Fibroblast of skin of right quadriceps (primary cell): ENCODE measurements around the gene CPPED1.

ENCODE experiments used
- DNase-seq: peaks from one replicate; pipeline ENCODE4 v3.0.0-alpha.2; 2013

CPPED1 gene

DNA sequence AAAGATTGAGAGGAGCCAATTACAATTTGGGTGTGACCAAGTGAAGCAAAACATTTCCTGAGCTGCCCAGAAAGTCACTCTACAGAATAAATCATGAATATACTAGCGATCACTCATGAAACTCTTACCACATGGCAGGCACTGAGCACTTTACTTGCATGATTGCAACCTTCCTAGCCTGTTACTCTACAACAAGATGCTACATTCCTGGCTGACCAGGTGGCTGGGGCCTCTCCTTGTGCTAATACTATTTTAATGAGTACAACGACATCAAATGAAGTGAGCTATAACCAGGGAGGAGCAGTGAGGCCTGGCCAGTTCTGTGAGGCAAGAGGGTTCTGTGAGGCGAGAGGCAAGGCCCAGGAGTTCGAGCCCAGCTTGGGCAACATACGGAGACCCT is 75.2 kb downstream of the CPPED1 start:
- no peak for DNase-seq

DNA sequence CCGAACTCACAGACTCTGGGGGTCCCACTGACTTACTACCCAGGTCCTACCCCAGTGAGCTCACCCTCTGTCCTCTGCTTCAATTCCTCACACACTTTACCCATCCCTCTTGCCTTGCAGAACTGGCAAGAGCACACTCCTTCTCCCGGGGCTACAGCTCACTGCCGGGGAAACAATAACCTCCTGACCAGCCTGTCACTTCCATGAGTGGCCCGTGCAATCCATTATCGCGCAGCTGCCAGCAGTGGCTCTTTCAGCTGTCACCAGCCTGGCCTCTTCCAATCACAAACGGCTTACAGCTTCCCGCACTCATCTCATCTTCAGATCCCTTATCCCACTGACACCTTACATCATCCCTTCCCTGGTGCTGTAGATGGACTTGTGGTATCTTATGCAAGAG is 79.5 kb downstream of the CPPED1 start:
- DNase-seq = no peak

DNA sequence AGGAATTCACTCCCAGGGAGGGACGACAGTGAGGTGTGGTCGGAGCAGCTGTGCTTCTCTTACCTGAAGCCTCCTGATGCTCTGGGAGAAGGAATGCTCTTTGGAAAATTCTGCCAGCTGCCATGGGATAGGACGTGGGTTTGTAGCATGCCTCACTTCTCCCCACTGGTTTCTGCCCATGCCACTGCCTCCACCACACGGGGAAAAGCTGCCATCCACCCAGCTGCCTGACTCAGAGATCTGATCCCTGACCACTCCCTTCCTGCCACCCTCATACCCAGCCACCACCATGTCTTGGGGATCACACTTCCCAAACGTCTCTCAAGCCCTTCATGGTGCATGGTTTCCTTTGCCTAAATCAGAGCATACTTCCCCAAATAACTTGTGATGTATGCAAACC is 80.0 kb downstream of the CPPED1 start:
- DNase-seq = no peak

DNA sequence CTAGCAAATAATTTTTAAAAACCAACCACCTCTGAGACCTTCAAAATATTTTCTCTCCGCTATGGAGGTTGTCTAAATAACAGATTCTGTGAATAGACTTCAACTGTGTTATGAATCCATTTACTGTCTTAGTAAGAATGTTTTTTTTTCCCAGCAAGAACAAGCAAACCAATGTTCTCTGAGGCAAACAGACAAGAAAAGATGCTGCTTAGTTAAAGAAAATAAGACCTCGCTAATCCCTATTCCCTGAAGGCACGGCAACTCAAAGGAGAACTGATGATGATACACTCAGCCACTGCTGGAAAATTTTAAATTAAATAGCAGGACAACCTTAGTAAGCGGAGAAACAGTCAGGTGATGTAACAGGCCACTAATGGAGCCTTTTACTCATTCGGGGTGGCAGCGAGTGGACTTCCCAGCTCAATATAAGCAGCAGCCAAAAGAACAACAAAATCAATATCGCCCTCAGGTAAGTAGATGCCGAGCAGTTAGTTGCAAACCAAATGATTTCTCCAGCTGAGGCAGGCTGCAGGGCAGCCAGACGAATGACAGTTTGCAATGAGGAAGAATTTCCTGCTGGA is 81.8 kb downstream of the CPPED1 start:
- no peak for DNase-seq

DNA sequence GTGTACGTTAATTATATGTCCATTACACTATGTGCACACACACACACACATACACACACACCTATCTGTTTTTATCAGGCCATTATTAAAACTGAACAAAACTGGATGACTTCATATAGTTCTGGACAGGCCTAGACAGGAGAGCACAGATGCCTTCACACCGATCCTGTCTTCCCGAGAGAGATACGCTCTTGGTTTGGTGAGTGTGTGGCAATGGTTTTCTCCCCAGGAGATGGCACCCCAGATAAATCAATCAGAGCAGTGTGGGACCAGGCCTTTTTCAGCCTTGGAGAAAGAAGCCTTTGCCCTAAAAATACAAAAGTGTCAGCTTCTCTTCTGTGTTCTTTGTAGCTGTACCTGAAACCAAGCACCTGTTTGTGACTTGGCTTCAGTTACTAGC is 83.7 kb downstream of the CPPED1 start:
- DNase-seq = no peak

DNA sequence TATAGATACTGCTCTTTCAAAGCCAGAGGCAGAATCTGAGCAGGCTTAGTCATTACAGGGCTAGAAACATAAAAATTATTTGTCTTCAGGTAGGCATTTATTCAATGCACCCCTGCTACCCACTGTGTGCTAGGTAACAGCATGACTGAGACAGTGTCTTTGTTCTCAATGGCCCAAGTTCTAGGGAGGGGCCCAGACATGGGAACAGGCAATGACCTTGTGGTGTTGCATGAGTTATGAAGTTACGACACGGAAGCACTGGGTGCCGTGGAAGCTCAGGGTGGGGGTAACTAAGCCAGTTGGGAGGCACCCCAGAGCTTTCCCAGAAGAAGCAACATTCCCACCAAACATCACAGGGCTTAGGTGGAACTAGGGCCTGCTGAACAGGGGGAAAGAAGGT is 87.0 kb downstream of the CPPED1 start:
- no peak for DNase-seq

DNA sequence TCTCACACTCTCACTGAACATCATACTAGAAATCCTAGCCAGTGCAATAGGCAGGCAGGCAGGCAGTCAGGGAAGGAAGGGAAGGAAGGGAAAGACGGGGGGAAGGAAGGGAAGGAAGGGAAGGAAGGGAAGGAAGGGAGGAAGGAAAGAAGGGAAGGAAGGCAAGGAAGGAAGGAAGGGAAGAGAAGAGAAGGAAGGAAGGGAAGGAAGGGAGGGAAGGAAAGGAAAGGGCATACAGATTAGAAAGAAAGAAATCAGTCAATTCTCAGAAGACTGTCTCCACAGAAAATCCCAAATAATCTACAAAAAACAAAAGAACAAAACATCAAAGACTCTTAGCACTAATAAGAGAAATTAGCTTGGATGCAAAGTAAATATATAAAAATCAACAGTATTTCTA is 93.9 kb downstream of the CPPED1 start:
- no peak for DNase-seq

DNA sequence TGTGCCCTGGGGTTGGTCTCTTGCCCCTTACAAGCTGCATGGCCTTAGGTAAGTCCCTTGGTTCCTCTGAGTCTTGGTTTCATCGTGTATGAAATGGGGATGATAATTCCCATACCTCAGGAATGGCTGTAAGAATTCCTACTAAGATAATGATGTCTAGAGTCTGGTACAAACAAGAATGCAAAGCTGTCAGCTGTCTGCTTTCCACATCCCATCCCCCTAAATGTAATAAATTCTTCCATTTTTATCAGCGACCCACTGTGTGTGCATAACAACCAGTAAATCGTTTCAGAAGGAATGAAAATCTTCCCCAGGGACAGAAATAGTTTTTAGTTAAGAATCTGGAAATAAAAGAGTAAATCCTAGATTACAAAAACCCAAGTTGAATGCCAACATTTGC is 95.4 kb downstream of the CPPED1 start:
- peak; percentile 28 for DNase-seq

DNA sequence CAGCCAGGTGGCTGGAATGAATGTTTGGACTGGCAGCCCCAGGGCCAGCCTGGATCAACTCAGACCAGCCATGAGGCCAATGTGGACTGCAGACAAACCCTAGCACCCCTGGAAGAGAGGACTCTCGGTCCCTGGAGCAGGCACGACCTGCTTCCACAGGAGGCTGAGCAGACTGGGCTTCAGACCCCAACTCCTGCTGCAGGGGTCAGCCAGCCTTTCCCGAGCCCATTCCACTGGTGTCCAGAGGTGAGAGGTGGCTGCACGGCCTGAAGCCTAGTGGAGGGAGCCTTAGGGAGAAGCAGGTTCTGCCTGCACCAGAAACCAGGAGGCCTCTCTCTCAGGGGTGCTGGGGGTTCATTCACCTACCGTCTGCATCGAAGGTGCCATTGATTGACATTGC is 97.1 kb downstream of the CPPED1 start:
- DNase-seq = no peak

DNA sequence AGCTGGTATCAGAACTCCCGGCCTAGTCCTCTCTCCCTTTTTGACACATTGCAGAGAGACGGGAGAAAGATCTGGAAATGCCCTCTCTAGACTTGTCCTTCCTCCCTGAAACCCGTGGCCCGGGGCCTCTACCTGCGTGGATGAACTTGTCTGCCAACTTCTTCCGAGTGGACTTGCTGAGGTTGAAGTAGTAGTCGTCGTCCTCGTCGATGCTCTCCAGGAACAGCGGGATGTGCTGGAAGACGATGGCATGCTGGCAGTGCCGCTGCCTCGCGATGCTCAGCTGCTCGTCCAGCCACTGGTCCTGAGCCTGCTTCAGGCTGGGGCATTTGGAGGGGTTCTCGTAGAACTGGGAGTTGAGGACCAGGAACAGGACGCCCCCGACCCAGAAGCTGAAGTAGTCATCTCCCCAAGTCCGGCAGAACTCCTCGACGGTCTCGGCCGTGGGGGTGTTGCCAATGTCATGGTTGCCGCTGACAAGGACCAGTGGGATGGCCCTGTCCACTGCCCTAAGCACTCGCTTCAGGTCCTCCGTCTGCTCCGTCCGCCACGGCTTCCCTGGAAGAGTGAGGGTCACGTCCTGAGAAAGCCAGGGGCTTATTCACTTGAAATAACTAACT is 99.1 kb downstream of the CPPED1 start:
- DNase-seq = no peak

DNA sequence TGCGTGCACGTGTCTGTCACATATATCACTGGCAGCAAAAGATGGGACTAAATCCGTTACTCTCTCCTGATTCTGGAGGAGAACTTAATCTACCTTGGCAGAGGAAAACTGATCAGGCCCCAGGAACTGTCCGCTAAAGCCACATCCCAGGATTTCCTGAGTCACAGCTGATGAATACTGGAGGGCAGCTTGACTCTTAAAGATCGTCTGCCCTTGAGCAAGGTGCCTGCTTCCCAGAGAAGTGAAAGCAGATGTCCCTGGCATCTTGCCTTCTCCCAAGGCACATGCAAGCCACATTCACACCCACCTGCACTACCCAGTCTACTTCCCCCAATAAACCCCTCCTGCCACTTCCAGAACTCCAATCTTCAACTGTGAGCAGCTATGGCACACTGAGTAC is 99.8 kb downstream of the CPPED1 start:
- DNase-seq = no peak

DNA sequence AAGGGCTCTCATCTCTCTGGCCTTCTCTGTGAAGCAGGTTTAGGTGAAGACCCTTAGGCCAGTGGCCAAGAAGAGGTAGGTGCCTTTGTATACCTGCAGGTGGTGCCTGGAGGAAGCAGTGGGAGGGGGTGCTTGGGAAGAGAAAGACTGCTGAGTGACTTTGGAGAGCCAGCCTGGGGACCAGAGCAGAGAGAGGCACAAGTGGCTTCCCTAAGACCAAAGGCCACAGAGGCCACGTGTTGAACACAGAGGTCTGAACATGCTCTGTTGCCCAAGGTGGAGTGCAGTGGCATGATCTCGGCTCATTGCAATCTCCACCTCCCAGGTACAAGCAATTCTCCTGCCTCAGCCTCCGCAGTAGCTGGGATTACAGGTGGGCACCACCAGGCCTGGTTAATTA is 103.5 kb downstream of the CPPED1 start:
- no peak for DNase-seq

DNA sequence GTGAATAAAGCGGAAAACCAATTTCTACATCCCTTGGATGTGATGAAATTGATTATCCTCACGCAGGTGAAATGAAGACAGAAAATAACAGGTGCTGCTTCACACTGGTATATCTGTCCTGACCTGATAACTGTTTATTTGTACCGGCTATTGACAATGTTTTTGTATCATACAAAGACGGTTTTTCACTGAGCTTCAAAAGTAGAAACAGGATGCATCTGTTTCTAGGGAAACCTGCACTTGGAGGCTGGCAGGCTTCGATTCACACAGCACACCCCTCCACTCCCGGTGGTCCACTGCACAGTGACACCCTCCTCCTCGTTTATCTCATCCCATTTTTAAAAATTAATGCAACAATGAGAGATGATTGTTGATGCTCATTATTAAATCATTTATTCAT is 104.5 kb downstream of the CPPED1 start:
- DNase-seq = no peak

DNA sequence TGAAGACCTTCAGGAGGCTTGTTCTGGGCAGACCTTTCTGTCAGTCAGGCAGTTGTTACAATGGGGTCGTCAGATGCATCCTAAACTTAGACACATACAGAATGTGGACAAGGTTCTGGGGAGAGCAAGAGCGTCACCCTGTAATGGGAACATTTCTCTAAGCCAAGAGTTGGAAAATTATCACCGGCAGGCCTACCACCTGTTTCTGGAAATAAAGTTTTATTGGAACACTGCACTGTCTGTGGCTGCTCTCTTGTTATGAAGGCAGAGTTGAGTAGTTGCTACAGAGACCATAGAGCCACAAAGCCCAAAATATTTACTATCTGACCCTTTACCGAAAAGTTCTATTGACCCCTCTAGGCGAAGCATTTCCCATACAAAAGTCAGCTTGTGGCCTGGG is 106.2 kb downstream of the CPPED1 start:
- no peak for DNase-seq

DNA sequence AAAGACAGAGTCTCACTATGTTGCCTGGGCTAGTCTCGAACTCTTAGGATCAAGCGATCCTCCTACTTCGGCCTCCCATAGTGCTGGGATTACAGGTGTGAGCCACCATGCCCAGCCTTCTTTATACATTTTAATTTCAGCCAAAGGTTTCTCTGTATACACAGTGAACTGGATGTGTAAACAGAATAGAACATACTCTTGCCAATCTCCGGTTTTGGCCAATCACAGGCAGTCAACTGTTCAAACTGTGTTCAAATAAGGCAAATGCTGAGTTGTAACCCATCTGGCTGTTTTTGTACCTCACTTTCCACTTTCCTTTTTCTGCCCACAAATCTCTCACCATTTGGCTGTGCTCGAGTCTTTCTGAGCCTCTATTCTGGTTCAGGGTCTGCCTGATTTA is 108.2 kb downstream of the CPPED1 start:
- DNase-seq = no peak

DNA sequence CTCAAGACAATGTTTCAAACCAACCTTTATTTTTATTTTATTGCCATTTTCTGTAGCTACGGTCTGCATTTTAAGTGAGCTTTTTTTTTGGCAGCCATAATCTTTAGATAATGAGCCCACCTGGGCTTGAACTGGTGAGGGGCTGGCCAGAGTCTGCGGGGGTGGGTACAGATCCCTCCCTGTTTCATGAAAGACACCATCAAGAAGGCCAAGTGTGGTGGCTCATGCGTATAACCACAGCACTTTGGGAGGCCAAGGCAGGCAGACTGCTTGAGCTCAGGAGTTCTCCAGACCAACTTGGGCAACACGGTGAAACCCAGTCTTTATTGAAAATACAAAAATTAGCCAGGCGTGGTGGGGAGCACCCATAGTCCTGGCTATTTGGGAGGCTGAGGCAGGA is 113.7 kb downstream of the CPPED1 start:
- no peak for DNase-seq

DNA sequence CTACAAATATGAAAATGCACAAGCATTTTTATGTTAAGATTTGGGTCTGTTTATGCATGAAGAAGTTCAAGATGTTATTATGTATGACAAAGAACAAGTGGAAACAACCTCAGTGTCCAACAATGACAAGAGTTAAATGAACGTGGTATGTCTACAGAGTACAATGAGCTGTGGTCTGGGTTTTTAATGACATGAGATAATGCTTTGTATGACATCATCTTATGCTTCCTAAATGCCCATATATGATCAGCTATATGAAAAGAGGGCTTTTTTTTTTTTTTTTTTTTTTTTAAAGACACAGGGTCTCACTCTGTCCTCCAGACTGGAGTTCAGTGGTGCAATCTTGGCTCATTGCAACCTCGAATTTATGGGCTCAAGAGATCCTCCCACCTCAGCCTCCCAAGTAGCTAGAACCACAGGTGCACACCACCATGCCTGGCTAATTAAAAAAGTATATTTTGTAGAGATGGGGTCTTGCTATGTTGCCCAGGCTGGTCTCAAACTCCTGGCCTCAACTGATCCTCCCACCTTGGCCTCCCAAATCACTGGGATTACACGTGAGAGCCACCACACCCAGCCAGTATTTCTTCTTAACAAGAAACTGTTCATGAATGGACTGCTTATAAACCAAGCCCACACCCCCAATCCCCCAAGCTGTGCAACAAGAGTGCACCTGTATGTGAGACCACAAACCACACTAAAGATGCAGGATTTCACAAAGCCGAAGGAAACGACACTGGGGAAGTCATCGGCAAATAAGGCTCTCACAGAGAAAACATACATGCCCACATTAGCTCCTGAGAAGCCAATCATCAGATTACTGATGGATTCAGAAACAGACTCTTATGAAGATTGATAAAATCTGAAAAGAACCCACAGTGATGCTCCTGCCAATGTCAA is 114.5 kb downstream of the CPPED1 start:
- DNase-seq = no peak

DNA sequence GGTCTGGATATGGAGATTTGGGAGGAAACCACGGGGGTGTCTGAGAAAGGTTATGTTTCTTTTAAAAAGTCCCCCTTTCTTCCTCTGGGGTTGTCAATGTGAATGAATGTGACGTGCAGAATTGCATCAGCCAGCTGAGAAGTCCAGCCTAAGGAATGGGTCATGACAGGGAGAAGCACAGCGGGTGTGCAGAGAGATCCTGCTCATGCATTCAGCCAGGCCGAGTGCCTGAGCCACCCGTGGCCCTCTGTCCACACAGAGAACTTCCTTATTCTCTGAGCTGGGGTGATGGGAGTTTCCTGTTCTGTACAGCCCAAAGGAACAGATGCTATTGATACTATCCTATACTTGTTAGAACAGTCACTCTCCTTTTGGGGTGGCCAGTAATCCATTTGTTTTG is 117.9 kb downstream of the CPPED1 start:
- no peak for DNase-seq

DNA sequence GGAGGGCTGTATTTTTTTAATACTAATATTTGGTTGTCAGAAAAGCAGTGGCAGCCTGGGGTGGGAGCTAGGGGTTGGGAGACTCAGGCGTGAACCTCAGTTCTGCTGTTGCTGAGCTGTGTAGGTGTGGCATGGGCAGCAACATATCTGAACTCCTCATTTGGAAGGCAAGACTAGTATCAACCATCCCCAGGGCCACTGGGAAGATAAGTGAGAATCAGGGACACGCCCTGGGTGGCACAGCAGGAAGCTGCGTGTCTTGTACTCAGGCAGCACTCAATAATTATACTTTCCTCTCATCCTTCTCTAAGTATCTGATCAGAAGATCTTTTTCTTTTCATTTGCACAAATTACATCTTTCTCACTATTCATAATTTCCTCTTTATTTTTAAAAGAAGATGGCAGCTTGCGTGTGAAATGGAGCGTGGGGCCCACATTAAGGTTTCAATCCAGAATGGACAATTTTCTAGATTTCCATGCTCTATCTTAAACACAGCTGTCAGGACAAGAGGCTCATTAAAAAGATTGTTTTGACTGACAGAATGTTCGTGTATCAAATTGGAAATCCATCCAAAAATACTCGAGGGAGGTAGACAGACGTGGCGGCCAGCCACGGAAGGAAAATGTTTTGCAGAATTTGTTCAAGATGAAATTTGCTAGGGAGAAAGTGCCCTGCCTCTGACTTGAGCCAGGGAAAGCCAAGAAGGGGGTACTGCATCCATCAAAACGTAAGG is 121.1 kb downstream of the CPPED1 start:
- no peak for DNase-seq

DNA sequence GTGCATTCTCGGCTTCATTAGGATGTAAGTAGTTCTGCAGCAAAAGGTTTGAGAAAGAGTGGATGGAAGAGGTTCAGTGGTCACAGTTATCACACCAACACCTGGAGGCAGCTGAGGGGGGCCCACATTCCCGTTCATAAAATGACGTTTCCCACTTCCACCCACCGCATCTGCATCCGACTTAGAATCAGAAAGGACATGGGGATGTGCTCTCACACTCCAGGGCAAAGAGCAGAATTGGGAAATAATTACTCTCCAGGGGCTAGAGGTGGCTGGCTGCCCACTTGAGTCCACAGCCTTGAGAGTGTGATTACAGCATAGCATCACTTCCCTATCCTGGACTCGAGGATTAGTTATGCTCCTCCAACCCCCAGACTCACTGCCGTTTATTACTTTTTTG is 122.0 kb downstream of the CPPED1 start:
- DNase-seq = no peak

DNA sequence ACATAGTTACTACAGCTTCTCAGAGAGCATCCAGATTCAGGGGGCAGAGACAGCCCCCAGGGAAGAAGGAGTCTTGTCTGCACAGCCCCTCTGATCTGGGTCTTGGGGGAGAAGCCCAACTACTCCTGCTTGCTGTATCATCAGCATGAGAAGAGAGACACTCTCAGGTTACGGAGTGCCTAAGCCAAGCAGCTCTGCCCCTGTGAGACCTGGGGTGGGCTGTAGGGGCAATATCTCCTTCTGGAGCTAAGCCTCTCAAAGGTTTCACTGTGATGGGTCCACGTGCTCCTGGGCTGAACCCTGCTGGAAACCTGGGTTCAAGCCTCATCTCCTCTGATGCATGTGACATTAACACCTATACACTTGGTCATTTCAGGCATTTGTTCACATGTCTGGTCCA is 123.2 kb downstream of the CPPED1 start:
- no peak for DNase-seq

DNA sequence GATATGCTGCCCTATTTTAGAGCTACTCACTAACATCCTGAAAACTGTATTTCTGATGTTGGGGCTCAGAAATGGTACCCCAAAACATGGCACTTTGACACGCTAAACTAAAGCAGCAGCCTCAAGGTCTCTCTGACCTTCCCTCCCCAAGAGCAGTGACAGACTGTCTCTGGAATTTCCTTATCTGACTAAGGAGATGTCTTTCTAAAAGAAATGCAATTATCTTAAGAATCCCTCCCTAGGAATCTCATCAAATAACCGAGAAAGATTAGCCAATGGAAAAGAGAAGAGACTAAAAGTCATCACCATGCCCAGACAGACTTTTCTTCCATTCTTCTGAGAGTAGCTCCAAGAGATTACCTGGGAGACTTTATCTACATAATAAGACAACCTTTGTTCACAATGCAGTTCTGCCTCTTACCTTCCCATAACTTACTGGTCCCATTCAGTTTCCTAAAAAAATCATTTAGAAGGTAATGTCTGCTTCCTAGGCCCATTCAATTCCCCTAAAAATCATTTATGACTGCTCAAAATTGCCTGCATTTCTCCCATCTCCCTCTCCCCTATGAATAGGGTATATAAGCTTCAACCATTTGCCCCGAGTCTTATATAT is 123.9 kb downstream of the CPPED1 start:
- no peak for DNase-seq

DNA sequence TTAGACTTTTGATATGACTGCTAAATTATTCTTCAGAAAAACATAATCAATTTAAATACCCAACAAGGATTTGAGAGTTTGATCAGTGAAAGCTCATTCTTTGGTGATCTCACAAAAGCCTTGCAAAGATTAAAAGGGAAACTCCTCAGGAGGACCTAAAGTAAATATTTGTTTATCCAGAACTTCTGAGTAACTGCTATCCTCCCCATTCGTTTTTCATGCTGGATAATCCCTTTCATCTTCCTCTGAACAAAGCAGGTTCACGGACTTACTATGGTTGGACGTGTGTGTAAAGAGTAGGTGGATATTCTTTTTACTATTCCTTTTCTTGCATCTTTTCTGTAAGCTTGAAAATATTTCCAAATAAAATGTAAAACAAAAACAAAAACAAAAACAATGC is 124.7 kb downstream of the CPPED1 start:
- no peak for DNase-seq
